GM11168 (cell line): Measurements from ENCODE around the gene NAA20.

ENCODE experiments used
- in situ Hi-C: fragments of 300-500 bp; cut with MboI; formaldehyde crosslinking; loops from one replicate; pipeline ENCODE4 v1.12.0; 2022; ENCODE audit warnings: low sequenced_read_pairs; ENCODE audit not compliant: unreplicated experiment

Gene NAA20

GRCh38 chr20:19990850-19991249, 26.3 kb upstream of the NAA20 start:
- in situ Hi-C loops = no loop called here

DNA sequence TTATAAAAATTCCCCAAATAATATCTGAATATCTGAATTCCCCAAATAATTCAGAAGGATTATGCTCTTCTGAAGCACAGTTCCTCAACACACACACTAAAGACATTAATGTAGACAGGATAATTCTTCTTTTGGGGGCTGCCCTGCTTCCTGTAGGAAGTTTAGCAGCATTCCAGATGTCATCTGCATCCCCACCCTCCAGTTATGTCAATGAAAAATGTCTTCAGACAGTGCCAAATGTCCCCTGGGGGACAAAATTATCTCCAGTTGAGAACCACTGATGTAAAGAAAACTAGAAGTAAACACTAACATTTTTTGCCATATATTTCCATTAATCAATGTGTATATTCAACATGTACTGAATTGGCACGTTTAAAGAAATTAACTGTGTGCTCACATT, 25.9 kb upstream of the NAA20 start:
- in situ Hi-C loops = no loop called here

GRCh38 chr20:19991854-19992253, 25.3 kb upstream of the NAA20 start:
- in situ Hi-C loops = no loop called here

- in situ Hi-C loops = no loop called here
These were observed 23.9 kb upstream of the NAA20 start for GRCh38 chr20:19992996-19993908.

DNA sequence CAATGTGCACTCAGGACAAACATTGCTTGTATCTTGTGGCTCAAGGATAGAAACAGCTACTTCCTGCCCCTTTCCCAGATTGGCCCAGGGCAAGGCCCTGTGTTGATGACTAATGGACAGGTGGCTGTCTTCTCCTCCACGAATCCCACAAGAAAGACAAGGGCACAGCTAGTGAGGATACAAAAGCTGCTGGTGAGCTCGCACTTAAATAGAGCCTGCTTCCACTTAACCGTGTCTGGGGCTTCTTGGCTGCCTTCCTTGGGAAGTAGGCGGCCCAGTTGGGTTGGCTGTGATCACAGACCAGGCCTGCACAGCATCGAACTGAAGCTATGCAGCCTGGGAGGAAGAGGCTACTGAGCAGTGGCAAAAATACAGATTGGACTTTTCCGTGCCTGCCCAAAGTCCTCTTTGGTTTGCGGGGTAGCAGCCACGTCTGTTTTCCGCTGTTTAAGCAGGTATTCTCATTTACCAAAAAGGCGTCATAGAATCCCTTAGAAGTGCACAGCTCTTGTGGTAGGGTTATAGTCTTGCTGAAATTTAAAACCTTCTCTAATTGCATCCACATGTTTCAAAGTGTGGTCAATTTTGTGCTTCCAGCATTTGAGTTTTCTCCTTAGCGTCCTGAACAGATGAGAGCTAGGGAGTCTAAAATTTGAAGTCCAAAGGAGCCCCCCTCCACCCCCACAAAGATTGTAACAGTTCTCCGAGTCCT, 23.0 kb upstream of the NAA20 start:
- in situ Hi-C loops = no loop called here

DNA sequence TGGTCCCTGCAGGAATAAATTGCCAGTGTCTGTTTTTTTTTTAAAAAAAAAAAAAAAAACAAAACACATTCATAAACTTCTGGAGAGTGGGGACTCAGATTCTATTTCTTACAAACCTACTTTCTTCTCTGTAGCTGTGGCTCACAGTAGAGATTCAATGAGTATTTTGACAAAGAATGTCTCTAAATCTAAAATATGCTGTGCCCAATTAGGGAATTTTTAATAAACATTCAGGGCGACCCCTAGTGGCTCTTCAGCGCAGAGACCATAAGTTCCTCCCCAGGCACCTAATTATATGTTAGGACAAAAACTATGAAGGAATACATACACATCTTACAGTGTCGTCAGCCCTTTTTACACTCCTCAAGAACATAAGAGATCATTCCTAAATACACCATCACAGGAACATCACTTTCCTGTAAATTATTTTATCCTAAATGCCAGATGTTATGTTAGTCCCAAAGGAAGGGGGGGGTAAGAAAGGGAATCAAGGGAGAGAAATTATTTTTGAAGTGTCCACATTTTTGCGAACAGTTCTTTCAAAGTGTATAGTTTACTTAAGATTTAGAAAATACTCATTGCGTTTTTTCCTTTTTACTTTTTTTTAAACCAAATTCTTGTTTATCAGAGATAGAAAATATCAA, 21.8 kb upstream of the NAA20 start:
- in situ Hi-C loops = no loop called here

DNA sequence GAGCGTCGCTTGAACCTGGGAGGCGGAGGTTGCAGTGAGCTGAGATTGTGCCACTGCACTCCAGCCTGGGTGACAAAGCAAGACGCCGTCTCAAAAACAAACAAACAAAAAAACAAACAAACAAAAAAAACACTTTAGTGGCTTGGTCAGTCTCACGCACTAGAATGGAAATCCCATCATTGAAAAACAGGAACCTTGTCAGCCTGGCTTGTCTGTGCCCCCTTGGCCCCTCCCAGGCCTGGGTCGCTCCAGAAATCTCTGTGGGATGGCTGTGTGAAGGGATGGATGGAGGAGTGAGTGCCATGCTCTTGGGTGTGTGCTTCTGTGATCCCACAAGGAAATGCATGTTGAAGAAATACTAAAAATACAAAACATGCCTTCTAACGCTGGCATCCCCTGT, 20.9 kb upstream of the NAA20 start:
- in situ Hi-C loops = no loop called here

DNA sequence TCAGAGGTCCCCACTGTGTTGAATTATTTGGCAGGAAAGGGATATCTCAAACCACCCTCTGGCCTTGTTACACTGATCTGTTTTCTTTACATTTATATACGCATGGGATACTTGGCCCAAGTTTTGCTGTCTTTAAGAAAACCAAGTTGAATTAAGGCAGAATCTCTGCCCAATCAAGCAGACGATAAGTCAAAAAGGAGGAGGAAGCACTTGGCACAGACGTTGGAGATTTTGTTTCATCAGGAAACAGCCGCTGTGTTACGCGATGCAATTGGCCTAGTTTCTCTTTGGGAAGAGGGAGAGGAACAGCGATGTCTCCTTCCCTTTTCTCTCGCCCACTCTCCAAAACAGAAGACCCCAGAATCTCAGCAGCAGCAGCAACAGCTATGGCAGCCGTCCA, 20.2 kb upstream of the NAA20 start:
- in situ Hi-C loops = no loop called here

DNA sequence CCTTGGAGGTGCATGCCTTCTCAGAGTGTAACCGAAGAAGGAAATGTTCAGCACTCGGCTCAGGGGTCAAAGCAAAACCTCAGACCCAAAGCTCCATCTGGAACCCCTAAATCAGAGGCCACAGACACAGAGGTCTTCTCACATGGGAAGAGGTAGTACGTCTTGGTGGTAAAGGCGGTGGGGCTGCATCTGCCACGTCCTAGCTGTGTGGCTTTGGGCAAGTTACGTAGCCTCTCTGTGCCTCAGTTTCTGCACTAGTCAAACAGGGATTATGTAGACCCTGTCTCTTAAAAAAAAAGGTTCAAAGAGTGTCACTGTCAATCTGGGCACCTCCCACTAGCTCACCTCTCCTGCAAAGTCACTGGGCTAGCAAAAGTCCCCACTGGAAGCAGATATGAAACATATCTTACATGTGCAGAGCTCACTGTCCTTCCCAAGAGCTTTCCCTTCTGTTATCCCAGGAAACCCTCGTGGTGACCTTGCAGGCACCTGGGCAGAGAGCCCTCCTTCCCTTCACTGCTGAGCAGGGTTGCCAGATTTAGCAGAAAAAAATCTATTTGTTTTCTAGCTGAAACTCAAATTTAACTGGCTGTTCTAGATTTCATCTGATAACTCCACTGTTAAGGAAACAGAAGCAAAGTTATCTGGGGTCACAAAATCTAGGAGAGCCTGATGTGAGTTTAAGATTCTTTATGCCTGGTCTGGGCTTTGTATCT, 18.0 kb upstream of the NAA20 start:
- in situ Hi-C loops = no loop called here

DNA sequence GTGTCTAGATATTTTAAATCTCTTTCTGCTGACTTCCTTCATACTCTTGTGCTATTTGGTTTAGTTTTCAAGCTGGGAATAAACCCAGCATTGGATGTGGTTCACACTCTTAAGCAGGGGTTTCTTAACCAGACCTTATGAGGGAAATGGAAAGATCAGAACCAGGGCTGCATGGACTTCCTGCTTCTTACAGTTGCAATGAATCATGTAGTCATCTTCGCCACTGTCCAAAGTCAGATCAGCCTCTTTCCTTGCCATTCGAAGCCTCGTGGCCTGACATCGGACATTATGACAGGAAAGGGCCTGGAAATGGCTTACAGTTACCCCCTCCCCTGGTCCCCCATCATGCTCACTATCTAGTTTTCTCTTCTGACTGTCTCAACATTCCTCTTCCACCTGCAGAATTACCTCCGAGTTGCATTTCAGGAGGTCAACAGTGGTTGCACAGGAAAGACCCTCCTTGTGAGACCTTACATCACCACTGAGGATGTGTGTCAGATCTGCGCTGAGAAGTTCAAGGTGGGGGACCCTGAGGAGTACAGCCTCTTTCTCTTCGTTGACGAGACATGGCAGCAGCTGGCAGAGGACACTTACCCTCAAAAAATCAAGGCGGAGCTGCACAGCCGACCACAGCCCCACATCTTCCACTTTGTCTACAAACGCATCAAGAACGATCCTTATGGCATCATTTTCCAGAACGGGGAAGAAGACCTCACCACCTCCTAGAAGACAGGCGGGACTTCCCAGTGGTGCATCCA, 16.8 kb upstream of the NAA20 start:
- in situ Hi-C loops = loop anchor here (10.0 kb wide), 1 partner anchor 96 kb away; no protein-coding TSS in a partner anchor

DNA sequence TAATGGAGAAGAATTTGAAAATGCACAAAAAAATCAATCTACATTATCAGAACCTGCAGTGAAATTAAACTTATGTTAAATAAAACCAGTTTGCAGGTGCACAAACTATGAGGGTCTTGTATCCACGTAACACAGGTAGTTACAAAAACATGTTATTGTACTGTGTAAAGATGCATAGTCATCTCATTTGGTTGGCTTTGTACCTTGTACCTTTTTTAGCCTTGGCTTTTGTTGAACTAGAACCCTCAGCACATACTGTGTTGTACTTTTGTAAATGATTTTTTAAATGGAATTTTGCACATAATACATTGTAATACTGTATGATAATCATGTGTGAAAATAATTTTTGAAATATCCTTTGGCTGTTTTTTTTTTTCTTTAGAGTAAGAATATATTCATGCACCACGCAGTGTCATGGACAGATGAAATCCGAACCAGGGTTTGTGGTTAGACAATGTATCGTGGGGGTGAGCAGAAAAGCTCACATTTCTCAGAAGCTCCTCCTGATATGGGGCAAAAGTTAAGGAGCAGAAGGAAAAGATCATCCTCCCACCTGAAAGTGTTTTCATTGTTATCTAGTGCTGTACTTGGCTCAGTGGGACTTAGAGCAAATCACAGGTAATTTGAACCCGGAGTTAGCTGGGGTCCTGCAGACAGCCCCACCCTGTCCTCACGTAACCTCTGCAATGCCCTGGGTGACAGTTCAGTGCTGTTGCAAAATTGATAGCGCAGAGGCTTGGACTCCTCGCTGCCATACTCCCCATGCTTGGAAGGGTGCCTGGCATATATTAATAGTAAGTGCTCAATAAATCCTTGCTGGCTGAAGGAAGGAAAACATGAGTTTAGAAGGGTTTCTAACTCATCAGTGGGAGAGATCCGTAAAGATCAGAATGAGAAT, 14.8 kb upstream of the NAA20 start:
- in situ Hi-C loops = loop anchor here (10.0 kb wide), 1 partner anchor 98 kb away; no protein-coding TSS in a partner anchor

DNA sequence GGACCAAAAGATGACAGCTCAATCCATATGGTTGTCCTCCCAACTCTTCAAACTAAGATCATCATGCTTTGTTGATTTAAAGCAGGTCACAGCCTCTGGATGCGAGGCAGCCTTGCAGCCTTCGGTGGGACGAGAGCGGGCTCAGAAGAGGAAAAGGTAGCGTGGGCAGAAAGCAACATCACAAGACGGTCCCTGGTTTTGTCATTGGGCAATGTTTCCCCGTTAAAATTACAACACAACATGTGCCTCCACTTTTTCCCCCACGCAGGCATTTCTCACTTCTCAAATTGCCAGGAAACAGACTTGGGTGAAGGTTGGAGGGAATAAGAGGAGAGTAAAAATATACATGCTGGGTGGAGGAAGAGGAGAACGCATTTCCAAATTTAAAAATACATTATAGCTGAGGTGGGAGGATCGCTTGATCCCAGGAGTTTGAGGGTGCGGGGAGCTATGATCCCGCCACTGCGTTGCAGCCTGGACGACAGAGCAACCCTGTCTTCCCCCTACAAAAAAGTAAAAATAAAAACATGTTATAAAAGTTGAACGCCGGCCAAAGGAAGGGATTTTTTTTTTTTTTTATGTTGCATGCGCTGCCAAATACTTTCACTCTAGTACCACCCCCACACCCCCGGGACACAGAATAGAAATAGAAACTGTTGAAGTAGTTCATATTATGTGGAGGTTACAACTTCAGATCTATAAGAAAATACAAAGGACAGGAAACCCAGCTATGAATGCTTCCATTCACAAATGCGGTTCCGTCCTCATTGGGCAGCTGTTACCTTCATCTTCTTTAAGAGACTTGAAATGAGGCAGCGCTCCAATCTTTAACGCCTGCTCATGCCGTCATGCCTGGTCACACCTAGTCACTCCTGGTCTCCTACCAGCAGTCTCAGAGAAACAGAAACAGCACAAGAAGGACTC, 13.9 kb upstream of the NAA20 start:
- in situ Hi-C loops = loop anchor here (10.0 kb wide), 1 partner anchor 98 kb away; no protein-coding TSS in a partner anchor

DNA sequence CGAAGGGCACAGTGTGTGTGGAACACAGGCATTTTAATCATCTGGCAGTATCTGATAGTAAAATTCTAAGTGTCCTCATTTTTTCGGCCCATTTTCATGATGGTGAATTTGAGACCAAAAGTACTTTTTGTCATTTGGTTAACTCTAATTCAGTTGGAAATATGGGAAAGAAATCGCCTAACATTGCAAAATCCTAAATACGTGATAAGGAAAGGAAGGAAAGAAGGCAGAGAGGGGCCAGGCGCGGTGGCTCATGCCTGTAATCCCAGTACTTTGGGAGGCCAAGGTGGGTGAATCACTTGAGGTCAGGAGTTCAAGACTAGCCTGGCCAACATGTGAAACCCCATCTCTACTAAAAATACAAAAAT, 13.2 kb upstream of the NAA20 start:
- in situ Hi-C loops = loop anchor here (10.0 kb wide), 1 partner anchor 99 kb away; no protein-coding TSS in a partner anchor

DNA sequence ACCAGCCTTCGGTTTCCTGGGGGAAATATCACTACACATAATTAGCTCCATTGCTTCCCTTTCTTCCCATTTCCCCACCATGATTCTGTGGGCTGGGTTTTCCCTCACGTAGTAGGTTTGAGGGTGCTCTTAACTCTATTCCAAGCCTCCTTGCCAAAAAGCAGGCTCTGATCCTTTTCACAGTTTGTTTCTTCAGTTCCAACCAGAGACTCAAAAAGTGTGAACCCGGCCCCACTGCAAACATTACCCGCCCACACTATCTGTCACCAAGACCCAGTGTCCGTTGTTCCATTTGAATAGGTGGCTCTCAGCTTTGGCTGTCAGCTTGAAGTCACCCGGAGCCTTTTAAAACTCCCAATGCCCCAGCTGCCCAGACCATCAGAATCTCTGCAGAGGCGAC, 11.8 kb upstream of the NAA20 start:
- in situ Hi-C loops = loop anchor here (10.0 kb wide), 1 partner anchor 101 kb away; no protein-coding TSS in a partner anchor

DNA sequence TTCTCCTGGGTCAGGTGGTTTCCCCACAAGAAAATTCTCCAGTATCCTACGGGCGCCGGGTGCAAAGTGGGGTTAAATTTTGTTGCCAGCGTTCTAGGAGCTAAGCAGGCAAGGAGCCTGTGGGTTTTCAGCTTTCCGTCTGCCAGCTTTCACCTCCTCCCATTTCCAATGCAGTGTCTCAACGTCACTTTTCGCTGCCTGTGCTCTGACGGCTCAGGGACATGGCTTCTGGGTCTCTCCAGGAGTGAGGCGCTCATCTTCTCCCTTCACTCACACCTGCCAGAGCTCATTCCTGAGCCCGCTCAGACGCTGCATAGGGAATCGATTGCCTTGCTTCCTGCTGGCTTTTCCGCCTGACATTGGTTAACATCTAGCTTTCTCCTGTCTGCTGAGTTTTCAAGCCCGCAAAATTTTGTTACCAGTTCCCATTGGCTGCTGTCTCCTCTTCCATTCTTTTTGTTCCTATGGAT, 7.3 kb upstream of the NAA20 start:
- in situ Hi-C loops = loop anchor here (10.0 kb wide), 1 partner anchor 105 kb away; no protein-coding TSS in a partner anchor

DNA sequence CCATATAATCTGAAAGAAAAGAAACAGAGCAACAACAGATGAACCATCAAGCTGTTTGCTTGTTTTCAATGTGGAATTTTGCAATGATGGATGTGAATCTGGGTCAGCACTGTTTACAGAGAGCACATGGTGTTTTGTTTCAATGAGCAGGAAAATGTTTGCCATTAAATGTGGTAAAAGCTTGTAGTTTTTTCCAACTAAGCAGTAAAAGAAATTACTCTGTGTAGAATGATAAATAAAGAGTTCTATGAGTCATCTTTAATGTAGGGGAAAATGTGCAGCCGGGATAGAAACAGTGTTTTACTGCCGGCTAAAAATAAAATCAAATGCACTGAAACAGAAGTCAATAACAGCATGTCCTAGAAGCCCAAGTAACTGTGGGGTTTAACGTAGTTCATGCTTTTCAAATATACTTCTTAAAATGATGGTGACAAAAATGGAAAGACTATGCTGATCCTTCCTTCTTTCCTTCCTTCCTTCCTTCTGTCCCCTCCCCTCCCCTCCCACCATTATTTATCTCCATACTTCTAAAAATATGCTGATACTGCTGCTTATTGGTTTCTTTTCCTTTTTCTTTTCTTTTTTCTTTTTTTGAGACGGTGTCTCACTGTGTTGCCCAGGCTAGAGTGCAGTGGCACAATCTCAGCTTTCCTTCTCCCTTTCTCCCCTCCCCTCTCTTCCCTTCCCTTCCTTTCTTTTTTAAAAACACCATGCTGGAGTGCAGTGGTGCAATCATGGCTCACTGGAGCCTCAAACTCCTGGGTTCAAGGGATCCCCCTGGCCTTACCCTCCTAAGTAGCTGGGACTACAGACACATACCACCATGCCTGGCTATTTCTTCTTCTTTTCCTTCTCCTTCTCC, 6.3 kb upstream of the NAA20 start:
- in situ Hi-C loops = no loop called here
